WTC11 (cell line): Measurements from ENCODE around the gene GSTP1. TPM values are rescaled to one million over a fixed set of nuclear protein-coding genes. Genes with fewer than 3 reads are reported as not detected.

Experiments used
- ATAC-seq: fragments of 200-7000 bp; cut with Tn5 transposase; 2 replicates; pipeline ENCODE4 v1.10.0; 2021; ENCODE audit warnings: mild to moderate bottlenecking, moderate library complexity
- CTCF ChIA-PET: fragments of 300-600 bp; sonication (Branson Sonifier 250); formaldehyde crosslinking; loops from one replicate; lab custom pipeline; 2021; ENCODE audit warnings: antibody characterized with exemption; lab: Charles Lee
- POLR2A ChIA-PET: fragments of 350-600 bp; sonication (Branson Sonifier 250); formaldehyde crosslinking; loops from one replicate; lab custom pipeline; 2021; ENCODE audit warnings: antibody characterized with exemption; lab: Charles Lee
- DNase-seq: peaks from one replicate; pipeline ENCODE4 v3.0.0; 2021; ENCODE audit warnings: low spot score
- H3K27ac Mint-ChIP-seq: 2 replicates; pipeline ENCODE4 v1.8.0; 2021; ENCODE audit warnings: mixed read lengths
- H3K27me3 Mint-ChIP-seq: 2 replicates; pipeline ENCODE4 v1.8.0; 2021; ENCODE audit warnings: low read depth, mild to moderate bottlenecking, moderate library complexity, mixed read lengths
- H3K36me3 Mint-ChIP-seq: 2 replicates; pipeline ENCODE4 v1.8.0; 2021; ENCODE audit warnings: mixed read lengths
- H3K4me1 Mint-ChIP-seq: 2 replicates; pipeline ENCODE4 v1.8.0; 2022; ENCODE audit warnings: mixed read lengths
- H3K4me3 Mint-ChIP-seq: 2 replicates; pipeline ENCODE4 v1.8.0; 2021; ENCODE audit warnings: mild to moderate bottlenecking, moderate library complexity, mixed read lengths
- H3K9me3 Mint-ChIP-seq: 2 replicates; pipeline ENCODE4 v1.8.0; 2021; ENCODE audit warnings: mixed read lengths
- CBFB ChIP-seq: sonication (generic); formaldehyde crosslinking; IDR thresholded peaks from 2 replicates; pipeline ENCODE4 v1.8.1; 2022; ENCODE audit warnings: mild to moderate bottlenecking, low read depth, missing genetic modification reagents
- CREM ChIP-seq: sonication (generic); formaldehyde crosslinking; IDR thresholded peaks from 2 replicates; pipeline ENCODE4 v1.8.1; 2022; ENCODE audit warnings: mild to moderate bottlenecking, missing genetic modification reagents, moderate library complexity
- FOXK1 ChIP-seq: sonication (generic); formaldehyde crosslinking; IDR thresholded peaks from 2 replicates; pipeline ENCODE4 v1.8.0; 2022; ENCODE audit warnings: mild to moderate bottlenecking, moderate library complexity, missing genetic modification reagents
- GABPB1 ChIP-seq: sonication (generic); formaldehyde crosslinking; IDR thresholded peaks from 2 replicates; pipeline ENCODE4 v1.8.1; 2023; ENCODE audit warnings: mild to moderate bottlenecking, missing genetic modification reagents
- GTF2I ChIP-seq: fragments of 250-450 bp; sonication (Bioruptor Pico); conservative IDR thresholded peaks from 2 replicates; pipeline ENCODE4 v1.4.0; 2021; ENCODE audit warnings: mild to moderate bottlenecking
- HMGA2 ChIP-seq: fragments of 250-450 bp; sonication (Bioruptor Pico); IDR thresholded peaks from 2 replicates; pipeline ENCODE4 v1.4.0; 2021; ENCODE audit warnings: mild to moderate bottlenecking, moderate library complexity
- KAT7 ChIP-seq: sonication (generic); formaldehyde crosslinking; IDR thresholded peaks from 2 replicates; pipeline ENCODE4 v1.8.1; 2023; ENCODE audit warnings: missing genetic modification reagents, mild to moderate bottlenecking, borderline replicate concordance
- MYBL2 ChIP-seq: sonication (generic); formaldehyde crosslinking; IDR thresholded peaks from 2 replicates; pipeline ENCODE4 v1.8.1; 2023; ENCODE audit warnings: mild to moderate bottlenecking, moderate library complexity, missing genetic modification reagents
- NFATC4 ChIP-seq: fragments of 250-450 bp; sonication (Bioruptor Pico); IDR thresholded peaks from 2 replicates; pipeline ENCODE4 v1.9.0; 2021; ENCODE audit warnings: mild to moderate bottlenecking
- NFYB ChIP-seq: sonication (generic); formaldehyde crosslinking; conservative IDR thresholded peaks from 2 replicates; pipeline ENCODE4 v1.8.0; 2022; ENCODE audit warnings: low read depth, missing genetic modification reagents
- NR1H2 ChIP-seq: sonication (generic); formaldehyde crosslinking; IDR thresholded peaks from 2 replicates; pipeline ENCODE4 v1.9.0; 2021; ENCODE audit warnings: mild to moderate bottlenecking, moderate library complexity, missing genetic modification reagents
- PRRX2 ChIP-seq: fragments of 250-450 bp; sonication (Bioruptor Pico); IDR thresholded peaks from 2 replicates; pipeline ENCODE4 v1.8.0; 2021; ENCODE audit warnings: mild to moderate bottlenecking
- RORB ChIP-seq: fragments of 250-450 bp; sonication (Bioruptor Pico); IDR thresholded peaks from 2 replicates; pipeline ENCODE4 v1.9.0; 2021; ENCODE audit warnings: mild to moderate bottlenecking
- TEAD1 ChIP-seq: sonication (generic); formaldehyde crosslinking; IDR thresholded peaks from 2 replicates; pipeline ENCODE4 v1.8.0; 2022; ENCODE audit warnings: mild to moderate bottlenecking, missing genetic modification reagents
- TEAD4 ChIP-seq: sonication (generic); formaldehyde crosslinking; IDR thresholded peaks from 2 replicates; pipeline ENCODE4 v1.8.0; 2022; ENCODE audit warnings: mild to moderate bottlenecking, missing genetic modification reagents
- ZNF232 ChIP-seq: sonication (generic); formaldehyde crosslinking; IDR thresholded peaks from 2 replicates; pipeline ENCODE4 v1.8.0; 2022; ENCODE audit warnings: mild to moderate bottlenecking, missing genetic modification reagents
- total RNA-seq: library from RNA; stranded (reverse); gene quantifications from 3 replicates; pipeline ENCODE4 v1.2.3, GENCODE V29; 2021
- TF ChIP-seq, protein P1 (sequence below): sonication (generic); formaldehyde crosslinking; IDR thresholded peaks from 2 replicates; pipeline ENCODE4 v1.8.1; 2023; ENCODE audit warnings: mild to moderate bottlenecking, moderate library complexity, missing genetic modification reagents
- TF ChIP-seq, protein P2 (sequence below): sonication (generic); formaldehyde crosslinking; IDR thresholded peaks from 2 replicates; pipeline ENCODE4 v1.8.0; 2022; ENCODE audit warnings: mild to moderate bottlenecking, missing genetic modification reagents
- TF ChIP-seq, protein P3 (sequence below): sonication (generic); formaldehyde crosslinking; conservative IDR thresholded peaks from 2 replicates; pipeline ENCODE4 v1.8.1; 2022; ENCODE audit warnings: mild to moderate bottlenecking, missing genetic modification reagents
- TF ChIP-seq, protein P4 (sequence below): fragments of 200-600 bp; IDR thresholded peaks from 2 replicates; pipeline ENCODE4 v1.8.0; 2022; ENCODE audit warnings: antibody characterized with exemption
- TF ChIP-seq, protein P5 (sequence below): fragments of 250-450 bp; sonication (Bioruptor Pico); IDR thresholded peaks from 2 replicates; pipeline ENCODE4 v1.9.0; 2021; ENCODE audit warnings: moderate library complexity, mild to moderate bottlenecking, inconsistent platforms, borderline replicate concordance
- TF ChIP-seq, protein P6 (sequence below): sonication (generic); formaldehyde crosslinking; IDR thresholded peaks from 2 replicates; pipeline ENCODE4 v1.8.1; 2023; ENCODE audit warnings: mild to moderate bottlenecking, missing genetic modification reagents
- TF ChIP-seq, protein P7 (sequence below): fragments of 250-450 bp; sonication (Bioruptor Pico); IDR thresholded peaks from 2 replicates; pipeline ENCODE4 v1.9.0; 2021; ENCODE audit warnings: mild to moderate bottlenecking
- TF ChIP-seq, protein P8 (sequence below): fragments of 250-450 bp; sonication (Bioruptor Pico); IDR thresholded peaks from 2 replicates; pipeline ENCODE4 v2.1.2; 2022; ENCODE audit warnings: mild to moderate bottlenecking, moderate library complexity

The GSTP1 gene
- total RNA-seq, 1 experiment from 2014 or later: 1,452 TPM

DNA sequence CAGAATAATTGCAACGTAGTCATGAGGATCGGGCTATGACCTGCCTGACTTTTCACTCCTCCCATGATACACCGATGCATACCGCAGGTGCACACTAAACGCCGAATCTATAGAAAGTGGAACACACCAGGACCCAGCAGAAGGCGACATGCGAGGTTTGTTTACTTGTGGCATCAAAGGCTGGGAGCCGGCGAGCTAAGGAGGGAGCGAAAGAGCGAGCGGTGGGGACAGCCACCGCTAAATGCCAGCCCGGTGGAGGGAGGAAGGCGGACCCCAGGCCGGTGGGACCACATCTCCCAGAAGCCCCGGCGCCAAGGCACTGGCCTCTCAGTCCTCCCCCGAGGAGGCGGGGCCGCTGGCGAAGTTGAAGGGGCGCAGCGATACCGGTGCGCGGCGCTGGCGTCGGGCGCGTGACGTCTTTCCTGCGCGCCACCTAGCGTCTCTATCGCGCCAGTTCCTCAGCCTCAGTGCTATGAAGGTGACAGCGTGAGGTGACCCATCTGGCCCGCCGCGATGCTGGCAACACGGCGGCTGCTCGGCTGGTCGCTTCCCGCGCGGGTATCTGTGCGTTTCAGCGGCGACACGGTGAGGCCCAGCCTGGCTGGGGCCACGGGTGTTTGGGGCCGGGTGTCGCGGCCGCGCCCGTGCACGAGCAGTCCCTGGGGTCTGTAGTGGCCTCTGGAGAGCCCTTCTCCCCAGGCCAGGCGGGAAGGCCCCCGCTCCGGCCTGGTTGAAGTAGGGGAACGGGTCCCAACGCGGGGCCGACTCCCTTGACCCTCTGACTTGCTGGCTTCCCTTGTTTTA is 23.1 kb downstream of the GSTP1 start, which contains the start of gene NDUFV1:
Gene NDUFV1, plus strand, starts transcription at position 445 of the 804 bp plus-strand sequence. Its CDS starts 69 bp downstream, at position 514.
- DNase-seq: peak; percentile 98
- peaks cover 7% of the 10 kb centered on the region for H3K9me3 Mint-ChIP-seq
- peaks cover 11% of the 10 kb centered on the region for H3K27me3 Mint-ChIP-seq
- ChIA-PET POLR2A (no interaction called here), CTCF (interaction anchor here (0.5 to 1.5 kb wide), 3 partner anchors 8 to 256 kb away, joined by 3 to 8 read pairs (median 4); no protein-coding TSS in a partner anchor)
- H3K4me1 Mint-ChIP-seq: peaks cover 24% of the 10 kb centered on the region
- H3K4me3 Mint-ChIP-seq: peak within 1 kb of the TSS; percentile 94
- H3K27ac Mint-ChIP-seq: no peak within 1 kb of the TSS
- peaks cover 21% of the 10 kb centered on the region for H3K36me3 Mint-ChIP-seq
- peak; percentile 98 for ATAC-seq
- TF ChIP-seq, protein P1, sequence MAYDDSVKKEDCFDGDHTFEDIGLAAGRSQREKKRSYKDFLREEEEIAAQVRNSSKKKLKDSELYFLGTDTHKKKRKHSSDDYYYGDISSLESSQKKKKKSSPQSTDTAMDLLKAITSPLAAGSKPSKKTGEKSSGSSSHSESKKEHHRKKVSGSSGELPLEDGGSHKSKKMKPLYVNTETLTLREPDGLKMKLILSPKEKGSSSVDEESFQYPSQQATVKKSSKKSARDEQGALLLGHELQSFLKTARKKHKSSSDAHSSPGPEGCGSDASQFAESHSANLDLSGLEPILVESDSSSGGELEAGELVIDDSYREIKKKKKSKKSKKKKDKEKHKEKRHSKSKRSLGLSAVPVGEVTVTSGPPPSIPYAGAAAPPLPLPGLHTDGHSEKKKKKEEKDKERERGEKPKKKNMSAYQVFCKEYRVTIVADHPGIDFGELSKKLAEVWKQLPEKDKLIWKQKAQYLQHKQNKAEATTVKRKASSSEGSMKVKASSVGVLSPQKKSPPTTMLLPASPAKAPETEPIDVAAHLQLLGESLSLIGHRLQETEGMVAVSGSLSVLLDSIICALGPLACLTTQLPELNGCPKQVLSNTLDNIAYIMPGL (CRISPR knock-in tag): peak; percentile 79; the same call in 1 of the 2 replicates
- no peak for TF ChIP-seq NR1H2 (CRISPR knock-in tag)
- no peak; the same call in none of the 2 replicates for TF ChIP-seq GABPB1 (CRISPR knock-in tag)
- 0 out of 2 replicates have a peak, but pooled peaks have one; percentile 78 for TF ChIP-seq KAT7 (CRISPR knock-in tag)
- TF ChIP-seq RORB (CRISPR knock-in tag): no peak
- TF ChIP-seq NFATC4 (CRISPR knock-in tag): no peak
- TF ChIP-seq FOXK1 (CRISPR knock-in tag): peak; percentile 97
- no peak for TF ChIP-seq PRRX2
- TF ChIP-seq, protein P2, sequence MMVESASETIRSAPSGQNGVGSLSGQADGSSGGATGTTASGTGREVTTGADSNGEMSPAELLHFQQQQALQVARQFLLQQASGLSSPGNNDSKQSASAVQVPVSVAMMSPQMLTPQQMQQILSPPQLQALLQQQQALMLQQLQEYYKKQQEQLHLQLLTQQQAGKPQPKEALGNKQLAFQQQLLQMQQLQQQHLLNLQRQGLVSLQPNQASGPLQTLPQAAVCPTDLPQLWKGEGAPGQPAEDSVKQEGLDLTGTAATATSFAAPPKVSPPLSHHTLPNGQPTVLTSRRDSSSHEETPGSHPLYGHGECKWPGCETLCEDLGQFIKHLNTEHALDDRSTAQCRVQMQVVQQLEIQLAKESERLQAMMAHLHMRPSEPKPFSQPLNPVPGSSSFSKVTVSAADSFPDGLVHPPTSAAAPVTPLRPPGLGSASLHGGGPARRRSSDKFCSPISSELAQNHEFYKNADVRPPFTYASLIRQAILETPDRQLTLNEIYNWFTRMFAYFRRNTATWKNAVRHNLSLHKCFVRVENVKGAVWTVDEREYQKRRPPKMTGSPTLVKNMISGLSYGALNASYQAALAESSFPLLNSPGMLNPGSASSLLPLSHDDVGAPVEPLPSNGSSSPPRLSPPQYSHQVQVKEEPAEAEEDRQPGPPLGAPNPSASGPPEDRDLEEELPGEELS (CRISPR knock-in tag): 0 out of 2 replicates have a peak, but pooled peaks have one; percentile 20
- TF ChIP-seq, protein P3, sequence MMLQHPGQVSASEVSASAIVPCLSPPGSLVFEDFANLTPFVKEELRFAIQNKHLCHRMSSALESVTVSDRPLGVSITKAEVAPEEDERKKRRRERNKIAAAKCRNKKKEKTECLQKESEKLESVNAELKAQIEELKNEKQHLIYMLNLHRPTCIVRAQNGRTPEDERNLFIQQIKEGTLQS (CRISPR knock-in tag): no peak
- TF ChIP-seq TEAD1: peak; percentile 75; the same call in 1 of the 2 replicates
- TF ChIP-seq ZNF232 (CRISPR knock-in tag): no peak
- TF ChIP-seq GTF2I (CRISPR knock-in tag): no peak
- TF ChIP-seq CREM: peak; percentile 99
- TF ChIP-seq, protein P4, sequence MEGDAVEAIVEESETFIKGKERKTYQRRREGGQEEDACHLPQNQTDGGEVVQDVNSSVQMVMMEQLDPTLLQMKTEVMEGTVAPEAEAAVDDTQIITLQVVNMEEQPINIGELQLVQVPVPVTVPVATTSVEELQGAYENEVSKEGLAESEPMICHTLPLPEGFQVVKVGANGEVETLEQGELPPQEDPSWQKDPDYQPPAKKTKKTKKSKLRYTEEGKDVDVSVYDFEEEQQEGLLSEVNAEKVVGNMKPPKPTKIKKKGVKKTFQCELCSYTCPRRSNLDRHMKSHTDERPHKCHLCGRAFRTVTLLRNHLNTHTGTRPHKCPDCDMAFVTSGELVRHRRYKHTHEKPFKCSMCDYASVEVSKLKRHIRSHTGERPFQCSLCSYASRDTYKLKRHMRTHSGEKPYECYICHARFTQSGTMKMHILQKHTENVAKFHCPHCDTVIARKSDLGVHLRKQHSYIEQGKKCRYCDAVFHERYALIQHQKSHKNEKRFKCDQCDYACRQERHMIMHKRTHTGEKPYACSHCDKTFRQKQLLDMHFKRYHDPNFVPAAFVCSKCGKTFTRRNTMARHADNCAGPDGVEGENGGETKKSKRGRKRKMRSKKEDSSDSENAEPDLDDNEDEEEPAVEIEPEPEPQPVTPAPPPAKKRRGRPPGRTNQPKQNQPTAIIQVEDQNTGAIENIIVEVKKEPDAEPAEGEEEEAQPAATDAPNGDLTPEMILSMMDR: no peak
- TF ChIP-seq, protein P5, sequence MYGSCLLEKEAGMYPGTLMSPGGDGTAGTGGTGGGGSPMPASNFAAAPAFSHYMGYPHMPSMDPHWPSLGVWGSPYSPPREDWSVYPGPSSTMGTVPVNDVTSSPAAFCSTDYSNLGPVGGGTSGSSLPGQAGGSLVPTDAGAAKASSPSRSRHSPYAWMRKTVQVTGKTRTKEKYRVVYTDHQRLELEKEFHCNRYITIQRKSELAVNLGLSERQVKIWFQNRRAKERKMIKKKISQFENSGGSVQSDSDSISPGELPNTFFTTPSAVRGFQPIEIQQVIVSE (CRISPR knock-in tag): no peak
- no peak for TF ChIP-seq TEAD4 (CRISPR knock-in tag)
- TF ChIP-seq, protein P6, sequence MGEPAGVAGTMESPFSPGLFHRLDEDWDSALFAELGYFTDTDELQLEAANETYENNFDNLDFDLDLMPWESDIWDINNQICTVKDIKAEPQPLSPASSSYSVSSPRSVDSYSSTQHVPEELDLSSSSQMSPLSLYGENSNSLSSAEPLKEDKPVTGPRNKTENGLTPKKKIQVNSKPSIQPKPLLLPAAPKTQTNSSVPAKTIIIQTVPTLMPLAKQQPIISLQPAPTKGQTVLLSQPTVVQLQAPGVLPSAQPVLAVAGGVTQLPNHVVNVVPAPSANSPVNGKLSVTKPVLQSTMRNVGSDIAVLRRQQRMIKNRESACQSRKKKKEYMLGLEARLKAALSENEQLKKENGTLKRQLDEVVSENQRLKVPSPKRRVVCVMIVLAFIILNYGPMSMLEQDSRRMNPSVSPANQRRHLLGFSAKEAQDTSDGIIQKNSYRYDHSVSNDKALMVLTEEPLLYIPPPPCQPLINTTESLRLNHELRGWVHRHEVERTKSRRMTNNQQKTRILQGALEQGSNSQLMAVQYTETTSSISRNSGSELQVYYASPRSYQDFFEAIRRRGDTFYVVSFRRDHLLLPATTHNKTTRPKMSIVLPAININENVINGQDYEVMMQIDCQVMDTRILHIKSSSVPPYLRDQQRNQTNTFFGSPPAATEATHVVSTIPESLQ (CRISPR knock-in tag): no peak
- no peak for TF ChIP-seq NFYB (CRISPR knock-in tag)
- TF ChIP-seq CBFB (CRISPR knock-in tag): 0 out of 2 replicates have a peak, but pooled peaks have one; percentile 54
- TF ChIP-seq HMGA2 (CRISPR knock-in tag): no peak
- TF ChIP-seq MYBL2 (CRISPR knock-in tag): 0 out of 2 replicates have a peak, but pooled peaks have one; percentile 78
- TF ChIP-seq, protein P7, sequence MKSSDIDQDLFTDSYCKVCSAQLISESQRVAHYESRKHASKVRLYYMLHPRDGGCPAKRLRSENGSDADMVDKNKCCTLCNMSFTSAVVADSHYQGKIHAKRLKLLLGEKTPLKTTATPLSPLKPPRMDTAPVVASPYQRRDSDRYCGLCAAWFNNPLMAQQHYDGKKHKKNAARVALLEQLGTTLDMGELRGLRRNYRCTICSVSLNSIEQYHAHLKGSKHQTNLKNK (CRISPR knock-in tag): no peak
- TF ChIP-seq, protein P8, sequence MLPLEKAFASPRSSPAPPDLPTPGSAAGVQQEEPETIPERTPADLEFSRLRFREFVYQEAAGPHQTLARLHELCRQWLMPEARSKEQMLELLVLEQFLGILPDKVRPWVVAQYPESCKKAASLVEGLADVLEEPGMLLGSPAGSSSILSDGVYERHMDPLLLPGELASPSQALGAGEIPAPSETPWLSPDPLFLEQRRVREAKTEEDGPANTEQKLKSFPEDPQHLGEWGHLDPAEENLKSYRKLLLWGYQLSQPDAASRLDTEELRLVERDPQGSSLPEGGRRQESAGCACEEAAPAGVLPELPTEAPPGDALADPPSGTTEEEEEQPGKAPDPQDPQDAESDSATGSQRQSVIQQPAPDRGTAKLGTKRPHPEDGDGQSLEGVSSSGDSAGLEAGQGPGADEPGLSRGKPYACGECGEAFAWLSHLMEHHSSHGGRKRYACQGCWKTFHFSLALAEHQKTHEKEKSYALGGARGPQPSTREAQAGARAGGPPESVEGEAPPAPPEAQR: no peak
